Stimulated activated CD4-positive, alpha-beta T cell treated with anti-CD3 and anti-CD28 coated beads, Interleukin-15, amount 100 ng/mL, for 1 hour (primary cell): ENCODE measurements around the gene SLC39A6.
"Not testable (repeated sequence)": the region's sequence is repeated elsewhere in the genome, so short reads cannot be mapped to it uniquely, and the experiment has no call there.

Experiments used
- DNase-seq, 2 donors: peaks; one replicate each; pipeline ENCODE4 v3.0.0-alpha.2; 2020; ENCODE audit warnings: low read depth in 1 of 2, low spot score in 1 of 2

SLC39A6 gene

DNA sequence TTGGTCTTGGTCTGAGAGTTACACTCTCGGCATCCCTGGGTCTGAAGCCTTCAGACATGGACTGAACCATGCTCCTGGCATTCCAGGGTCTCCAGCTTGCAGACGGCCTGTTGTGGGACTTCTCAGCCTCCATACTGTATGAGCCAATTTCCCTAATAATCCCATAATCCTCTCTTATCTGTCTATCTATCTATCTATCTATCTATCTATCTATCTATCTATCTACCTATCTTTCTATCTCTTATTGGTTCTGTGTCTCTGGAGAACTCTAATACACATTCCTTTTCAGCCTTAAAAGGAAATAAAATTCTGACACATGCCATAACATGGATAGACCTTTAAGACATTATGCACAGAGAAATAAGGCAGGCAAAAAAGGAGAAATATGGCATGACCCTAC, 24.4 kb downstream of the SLC39A6 start:
- DNase-seq: no peak

DNA sequence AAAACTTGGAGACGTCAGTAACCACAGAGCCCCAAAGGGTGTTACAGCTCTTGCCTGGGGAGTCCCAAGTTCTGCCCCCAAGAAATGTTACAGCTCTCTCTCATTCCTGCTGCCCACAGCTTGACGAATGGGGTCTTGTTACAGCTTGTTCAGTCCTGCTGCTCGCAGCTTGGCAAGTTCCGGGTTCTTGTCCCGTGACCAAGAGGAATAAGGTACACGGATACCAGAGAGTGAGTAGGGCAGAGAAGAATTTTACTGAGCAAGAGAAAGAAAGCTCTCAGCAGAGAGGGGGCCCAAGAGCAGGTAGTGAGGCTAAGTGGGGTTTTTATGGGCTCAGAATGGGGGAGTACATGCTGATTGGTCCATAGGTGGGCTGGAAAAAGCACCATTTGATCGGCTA, 27.2 kb downstream of the SLC39A6 start:
- no peak for DNase-seq

DNA sequence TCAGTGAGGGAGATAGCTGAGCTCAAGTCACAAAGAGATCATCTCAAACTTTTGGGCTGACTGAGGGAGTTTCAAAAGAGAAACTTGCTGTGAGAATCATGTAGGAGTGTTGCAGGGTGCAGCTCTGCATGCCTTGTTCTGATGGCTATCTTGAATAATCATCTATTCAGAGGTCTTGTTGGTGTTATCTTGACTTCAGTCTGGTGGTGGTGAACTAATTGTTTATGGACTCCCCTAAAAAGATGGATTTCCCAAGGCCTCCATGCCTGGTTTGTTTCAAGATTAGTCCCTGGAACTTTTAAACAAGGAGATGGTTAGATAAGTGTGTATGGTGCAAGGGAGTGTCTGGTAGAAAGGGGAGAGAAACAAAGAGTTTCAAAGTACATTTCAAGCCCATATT, 29.8 kb downstream of the SLC39A6 start:
- no peak for DNase-seq

DNA sequence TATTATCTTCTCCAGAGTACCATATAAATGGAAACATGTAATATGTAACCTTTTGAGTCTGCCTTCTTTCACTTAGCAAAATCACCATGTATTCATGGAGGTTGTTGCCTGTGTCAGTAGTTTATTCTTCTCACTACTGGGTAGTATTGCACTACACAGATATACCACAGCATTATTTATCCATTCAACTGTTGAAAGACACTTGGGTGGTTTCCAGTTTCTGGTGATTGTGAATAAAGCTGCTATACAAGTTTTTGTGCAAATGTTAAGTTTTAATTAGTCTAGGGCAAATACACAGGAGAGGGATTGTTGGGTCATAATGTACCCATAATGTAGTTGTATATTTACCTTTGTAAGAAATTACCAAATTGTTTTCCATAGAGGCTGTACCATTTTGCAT, 32.2 kb downstream of the SLC39A6 start:
- DNase-seq: no peak

DNA sequence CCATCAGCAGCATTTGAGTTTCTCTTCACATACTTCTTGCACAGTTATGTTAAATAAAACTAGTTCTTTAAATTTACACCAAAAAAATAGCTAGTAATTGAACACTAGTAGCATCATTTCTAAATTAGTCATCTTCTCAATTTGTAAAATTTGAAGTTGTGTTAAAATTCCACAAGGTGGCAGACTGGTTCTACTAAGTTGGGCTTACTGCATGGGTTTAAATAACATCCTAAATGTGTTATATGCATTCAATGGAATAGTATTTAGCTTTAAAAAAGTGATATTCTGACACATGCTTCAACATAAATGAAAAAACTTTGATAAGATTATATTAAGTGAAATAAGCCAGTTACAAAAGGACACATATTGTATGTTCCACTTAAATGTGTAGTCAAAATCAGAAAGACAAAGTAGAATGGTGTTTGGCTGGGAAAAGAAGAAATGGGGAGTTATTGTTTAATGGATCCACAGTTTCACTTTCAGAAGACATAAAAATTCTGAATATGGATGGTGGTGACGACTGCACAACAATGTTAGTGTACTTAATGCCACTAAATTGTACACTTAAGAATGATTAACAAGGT, 33.1 kb downstream of the SLC39A6 start:
- no peak for DNase-seq

DNA sequence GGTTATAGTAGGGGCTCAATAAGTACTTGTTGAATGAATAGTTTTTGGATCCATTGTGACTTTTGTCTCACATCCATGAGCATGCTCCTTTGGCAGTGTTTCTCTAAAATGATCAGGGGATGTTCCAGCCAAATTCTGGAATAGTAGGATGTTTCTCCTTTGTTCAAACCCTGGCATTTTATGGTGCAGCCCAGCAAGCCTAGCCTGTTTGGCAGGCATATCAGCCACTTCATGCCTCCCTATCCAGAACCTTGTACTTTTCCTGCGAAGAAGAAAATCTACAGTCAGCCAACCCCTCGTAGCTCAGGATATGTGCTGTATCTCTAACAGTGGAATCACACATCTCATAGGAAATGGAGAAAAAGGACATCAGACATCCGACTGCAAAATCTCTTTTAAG, 34.7 kb downstream of the SLC39A6 start:
- DNase-seq: no peak

DNA sequence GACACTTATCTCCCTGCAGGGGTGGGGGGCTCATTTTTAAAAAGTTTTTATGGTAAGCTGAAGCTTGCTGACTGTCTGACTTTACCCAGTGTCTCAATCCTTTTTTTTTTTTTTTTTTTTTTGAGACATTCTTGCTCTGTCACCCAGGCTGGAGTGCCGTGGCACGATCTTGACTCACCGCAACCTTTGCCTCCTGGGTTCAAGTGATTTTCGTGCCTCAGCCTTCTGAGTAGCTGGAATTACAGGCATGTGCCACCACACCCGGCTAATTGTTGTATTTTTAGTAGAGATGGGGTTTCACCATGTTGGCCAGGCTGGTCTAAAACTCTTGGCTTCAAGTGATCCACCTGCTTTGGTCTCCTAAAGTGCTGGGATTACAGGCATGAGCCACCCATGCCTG, 37.0 kb downstream of the SLC39A6 start:
- DNase-seq: not testable (repeated sequence)

DNA sequence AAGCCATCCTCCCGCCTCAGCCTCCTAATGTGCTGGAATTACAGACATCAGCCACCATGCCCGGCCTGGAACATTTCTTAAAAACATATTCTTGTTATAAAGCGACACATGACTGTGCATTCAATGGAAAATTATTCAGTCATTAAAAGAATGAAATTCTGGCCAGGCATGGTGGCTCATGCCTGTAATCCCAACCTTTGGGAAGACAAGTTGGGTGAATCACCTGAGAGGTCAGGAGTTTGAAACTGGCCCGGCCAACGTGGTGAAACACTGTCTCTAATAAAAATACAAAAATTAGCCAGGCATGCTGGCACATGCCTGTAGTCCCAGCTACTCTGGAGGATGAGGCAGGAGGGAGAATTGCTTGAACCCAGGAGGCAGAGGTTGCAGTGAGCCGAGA, 40.1 kb downstream of the SLC39A6 start:
- no peak for DNase-seq

DNA sequence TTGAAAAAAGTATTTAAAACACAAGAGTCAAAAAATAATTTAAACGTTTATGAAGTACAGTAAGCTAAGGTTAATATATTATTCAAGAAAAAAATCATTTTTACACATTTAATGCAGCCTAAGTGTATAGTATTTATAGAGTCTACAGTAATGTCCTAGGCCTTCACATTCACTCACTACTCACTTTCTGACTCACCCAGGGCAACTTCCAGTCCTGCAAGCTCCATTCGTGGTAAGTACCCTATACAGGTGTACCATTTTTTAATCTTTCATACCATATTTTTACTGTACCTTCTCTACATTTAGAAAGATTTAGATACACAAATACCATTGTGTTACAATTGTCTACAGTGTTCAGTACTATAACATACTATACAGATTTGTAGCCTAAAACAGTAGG, 40.9 kb downstream of the SLC39A6 start:
- no peak for DNase-seq

DNA sequence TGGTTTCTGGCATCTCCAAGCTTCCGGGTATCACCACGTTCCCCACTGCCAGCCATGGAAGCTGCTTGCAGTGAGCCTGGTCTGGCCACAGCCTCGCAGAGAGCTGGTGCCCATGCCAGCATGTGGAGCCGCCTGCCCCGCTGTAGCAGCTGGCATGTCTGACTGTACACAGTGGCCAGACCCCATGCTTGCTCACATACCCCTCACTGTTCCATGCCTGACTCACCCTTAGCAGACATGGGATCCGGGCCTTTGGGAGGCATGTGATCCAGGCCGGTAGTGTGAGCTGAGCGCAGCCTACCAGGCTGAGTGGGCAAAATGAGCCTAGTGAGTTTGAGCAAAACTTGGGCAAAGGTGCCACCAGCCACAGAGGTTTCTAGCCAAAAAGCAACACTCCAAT, 43.0 kb downstream of the SLC39A6 start:
- no peak for DNase-seq

DNA sequence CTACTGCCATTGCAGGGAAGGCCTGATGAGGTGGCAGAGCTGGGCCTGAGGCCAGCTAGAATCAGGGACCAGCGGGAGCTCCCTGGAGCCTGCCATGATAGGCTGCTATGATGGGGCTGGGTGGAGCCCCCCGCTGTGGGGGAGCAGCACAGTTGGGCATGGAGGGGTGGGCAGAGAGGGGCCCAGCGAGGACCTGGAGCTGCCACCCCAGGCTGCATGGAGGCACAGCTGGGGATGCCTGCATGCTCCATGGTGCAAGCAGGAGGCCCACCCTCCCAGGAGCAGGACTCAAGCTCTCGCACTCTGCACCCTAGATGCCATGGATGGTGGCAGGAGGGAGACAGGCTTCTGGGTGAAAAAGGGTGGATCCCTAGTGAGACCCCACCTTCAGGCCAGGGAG, 43.9 kb downstream of the SLC39A6 start:
- DNase-seq: no peak

DNA sequence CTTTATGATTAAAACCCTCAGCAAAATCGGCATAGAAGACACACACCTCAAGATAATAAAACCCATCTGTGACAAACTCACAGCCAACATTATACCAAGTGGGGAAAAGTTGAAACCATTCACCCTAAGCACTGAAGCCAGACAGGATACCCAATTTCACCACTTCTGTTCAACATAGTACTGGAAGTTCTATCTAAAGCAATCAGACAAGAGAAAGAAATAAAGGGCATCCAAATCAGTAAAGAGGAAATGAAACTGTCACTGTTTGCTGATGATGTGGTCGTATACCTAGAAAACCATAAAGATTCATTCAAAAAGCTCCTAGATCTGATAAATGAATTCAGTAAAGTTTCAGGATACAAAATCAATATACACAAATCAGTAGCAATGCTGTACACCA, 45.4 kb downstream of the SLC39A6 start:
- no peak for DNase-seq

DNA sequence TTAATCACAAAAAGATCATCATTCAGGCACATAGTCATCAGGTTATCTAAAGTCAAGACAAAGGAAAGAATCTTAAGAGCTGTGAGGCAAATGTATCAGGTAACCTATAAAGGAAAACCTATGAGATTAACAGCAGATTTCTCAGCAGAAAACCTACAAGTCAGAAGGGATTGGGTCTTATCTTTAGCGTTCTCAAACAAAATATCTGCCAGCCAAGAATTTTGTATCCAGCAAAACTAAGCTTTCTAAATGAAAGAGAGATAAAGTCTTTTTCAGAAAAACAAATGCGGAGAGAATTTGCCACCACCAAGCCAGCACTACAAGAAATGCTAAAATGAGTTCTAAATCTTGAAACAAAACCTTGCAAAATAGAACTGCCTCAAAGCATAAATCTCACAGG, 48.0 kb downstream of the SLC39A6 start:
- not testable (repeated sequence) for DNase-seq

DNA sequence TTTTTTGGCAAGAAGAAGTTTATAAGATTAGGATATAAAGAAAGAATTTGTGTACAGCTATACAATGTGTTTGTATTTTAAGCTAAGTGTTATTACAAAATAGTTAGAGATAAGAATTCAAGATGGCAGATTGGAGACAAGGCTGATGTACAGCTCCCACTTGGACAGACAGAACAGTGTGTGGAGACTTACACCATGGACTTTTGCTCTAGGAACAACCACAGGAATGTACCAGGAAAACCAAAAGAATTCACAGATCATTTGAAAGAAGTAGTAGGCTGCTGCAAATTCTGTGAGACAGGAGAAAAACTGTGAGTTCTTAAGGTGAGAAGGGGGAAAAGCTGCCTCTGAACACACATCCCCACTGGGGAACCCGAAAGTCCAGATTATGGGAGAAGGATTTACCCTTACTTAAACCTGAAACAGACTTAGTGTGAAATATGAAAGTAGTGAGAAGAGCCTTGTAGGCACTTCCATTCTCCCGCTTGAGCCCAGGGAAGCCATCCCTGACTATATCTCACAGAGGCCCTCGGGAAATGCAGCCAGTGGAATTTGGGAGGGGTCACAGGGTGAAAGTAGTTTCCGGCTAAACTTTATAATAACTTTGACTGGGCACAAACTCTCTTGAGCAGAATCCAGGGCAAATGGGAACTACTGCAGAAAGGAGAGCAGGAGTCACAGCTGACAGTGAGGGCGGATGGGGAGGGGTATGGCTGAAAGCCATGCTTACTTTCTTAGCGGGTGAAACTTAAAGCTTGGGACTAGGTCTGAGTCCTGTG, 50.2 kb downstream of the SLC39A6 start:
- DNase-seq: no peak

DNA sequence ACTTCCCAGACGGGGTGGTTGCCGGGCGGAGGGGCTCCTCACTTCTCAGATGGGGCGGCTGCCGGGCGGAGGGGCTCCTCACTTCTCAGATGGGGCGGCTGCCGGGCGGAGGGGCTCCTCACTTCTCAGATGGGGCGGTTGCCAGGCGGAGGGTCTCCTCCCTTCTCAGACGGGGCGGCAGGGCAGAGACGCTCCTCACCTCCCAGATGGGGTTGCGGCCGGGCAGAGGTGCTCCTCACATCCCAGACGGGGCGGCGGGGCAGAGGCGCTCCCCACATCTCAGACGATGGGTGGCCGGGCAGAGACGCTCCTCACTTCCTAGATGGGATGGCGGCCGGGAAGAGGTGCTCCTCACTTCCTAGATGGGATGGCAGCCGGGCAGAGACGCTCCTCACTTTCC, 51.4 kb downstream of the SLC39A6 start:
- not testable (repeated sequence) for DNase-seq

DNA sequence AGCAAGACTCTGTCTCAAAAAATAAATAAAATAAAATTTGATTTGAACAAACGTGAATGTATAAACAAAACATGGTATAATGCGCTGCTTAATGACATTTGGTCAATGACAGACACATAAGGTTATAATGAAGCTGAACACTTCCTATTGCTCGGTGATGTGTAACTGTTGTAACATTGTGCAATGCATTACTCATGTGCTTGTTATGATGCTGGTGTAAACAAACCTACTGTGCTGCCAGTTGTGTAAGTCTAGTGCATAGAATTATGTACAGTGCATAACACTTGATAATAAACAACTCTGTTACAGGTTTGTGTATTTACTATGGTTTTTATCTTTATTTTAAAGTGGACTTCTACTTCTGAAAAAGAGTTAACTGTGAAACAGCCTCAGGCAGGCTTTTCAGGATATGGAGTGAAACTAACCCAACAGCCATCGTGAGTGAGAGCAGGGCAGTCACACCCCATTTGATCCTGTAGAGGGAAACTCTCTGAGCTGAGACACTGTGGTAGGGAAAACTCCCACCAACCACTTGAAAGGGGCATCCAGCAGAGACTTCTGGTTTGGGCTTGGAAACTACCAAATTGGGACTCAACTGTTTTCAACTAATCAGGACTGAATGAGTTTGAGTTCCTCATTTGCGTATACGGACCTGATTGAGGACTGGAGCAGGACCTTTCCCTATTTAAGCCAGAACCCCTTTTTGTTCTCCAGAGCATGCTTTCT, 53.1 kb downstream of the SLC39A6 start:
- no peak for DNase-seq

DNA sequence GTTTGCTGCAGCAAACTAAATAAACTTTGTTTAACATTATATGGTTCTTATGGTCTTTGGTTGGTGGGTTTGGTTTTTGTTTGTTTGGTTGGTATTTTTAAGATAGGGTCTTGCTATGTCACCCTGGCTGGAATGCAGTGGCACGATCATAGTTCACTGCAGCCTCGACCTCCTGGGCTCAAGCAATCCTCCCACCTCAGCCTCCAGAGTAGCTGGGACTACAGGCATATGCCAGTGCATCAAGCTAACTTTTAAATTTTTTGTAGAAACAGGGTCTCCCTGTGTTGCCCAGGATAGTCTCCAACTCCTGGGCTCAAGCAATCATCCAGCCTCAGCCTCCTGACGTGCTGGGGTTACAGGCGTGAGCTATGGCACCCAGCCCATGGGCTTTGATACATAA, 54.7 kb downstream of the SLC39A6 start:
- no peak for DNase-seq

DNA sequence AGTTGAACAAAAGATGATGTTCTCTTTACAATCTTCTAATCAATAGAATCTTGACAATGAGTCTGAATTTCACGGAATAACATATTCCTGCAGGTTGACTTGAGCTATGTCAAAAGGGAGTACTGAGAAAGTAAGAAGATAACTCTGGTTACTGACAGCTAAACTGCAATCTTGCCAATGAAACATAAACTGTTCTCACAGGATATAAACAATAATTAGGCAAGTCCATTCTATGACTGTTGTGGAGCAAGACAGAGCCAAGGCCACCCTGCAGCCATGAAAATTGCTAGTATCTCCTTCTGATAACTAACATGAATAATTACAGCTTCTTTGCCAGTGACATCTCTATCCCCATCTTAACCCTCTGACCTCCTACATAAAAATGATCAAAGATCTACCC, 55.5 kb downstream of the SLC39A6 start:
- DNase-seq: no peak

DNA sequence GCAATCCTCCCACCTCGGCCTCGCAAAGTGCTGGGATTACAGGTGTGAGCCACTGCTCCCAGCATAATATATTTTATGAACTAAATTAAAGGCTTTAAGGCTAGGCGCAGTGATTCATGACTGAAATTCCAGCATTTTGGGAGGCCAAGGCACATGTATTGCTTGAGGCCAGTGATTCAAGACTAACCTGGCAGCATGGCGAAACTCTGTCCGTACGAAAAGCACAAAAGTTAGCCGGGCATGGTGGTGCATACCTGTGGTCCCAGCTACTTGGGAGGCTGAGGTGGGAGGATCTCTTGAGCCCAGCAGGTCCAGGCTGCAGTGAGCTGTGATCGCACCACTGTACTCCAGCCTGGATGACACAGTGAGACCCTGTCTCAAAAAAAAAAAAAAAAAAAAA, 56.7 kb downstream of the SLC39A6 start:
- not testable (repeated sequence) for DNase-seq

DNA sequence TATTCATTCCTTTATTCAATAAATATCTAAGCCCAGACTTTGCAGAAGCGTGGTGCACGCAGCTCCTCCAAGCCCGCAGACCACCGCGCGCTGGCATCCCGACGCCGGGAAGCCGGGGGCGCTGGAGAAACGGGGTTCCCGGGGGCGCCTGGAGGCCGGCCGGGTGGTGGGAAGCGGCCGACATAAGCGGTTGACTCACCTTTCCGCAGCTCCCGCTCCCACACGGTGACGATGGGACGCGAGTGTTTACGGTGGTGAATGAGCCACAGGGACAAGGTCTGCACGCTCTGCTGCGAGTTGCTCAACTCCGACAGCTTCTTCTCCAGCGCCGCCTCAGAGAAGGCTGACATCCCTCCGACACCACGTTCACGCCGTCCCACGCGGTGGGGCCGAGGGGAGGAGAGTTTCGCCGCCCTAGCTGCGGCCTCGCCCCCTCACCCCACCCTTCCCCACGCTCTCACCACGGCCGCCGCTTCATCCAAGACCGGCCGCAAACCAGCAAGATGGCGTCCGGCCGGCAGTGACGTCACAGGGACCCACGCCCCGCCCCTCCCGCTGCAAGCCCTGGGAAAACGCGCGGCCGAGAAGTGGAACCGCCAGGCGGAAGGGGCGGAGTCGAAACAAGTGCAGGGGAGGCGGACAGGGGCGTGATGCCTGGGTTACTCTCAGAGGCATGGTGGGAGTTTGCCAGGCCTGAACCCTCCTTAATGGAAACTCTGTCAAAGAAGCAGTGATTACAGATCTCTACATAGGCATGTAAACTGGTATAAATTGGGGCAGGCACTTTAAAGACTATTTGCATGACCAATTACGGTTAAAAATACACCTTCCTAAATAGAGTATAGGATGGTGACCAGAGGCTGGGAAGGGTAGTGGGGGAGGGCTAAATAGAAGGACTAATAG, 61.8 kb downstream of the SLC39A6 start, which contains the start of gene RPRD1A:
RPRD1A (minus strand) TSS at position 505 of the 903 bp plus-strand sequence; CDS start at position 350, 155 bp downstream.
- peak; percentile 92 to 97 for DNase-seq

DNA sequence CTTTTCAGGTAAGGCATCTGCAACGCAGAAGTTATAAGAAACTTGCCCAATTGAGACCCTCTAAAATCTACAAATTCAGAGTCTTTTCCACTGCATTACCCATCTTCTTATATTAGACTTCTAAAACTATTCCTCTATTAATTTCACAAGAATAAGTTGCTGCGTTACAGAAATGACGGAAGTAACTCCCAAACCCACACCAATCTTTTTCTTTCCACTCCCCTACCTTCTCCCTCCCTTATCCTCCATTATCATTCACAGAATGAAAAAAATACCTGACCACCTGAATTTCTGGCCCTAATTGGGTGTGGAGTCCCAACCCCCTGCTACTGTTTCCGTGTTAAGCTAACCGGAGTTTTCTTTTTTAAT, 62.5 kb downstream of the SLC39A6 start:
- no peak for DNase-seq
